Inflammatory macrophage (primary cell): ENCODE data around the gene TMPRSS3.

Source experiments
- DNase-seq, 2 donors: peaks; one replicate each; pipeline ENCODE4 v3.0.0-alpha.2; 2020 to 2022
- total RNA-seq, 18 experiments: gene quantifications; one replicate each; lab custom pipeline; 2026; ENCODE audit warnings: mixed read lengths in 6 of 18, inconsistent platforms in 2 of 18; lab: John Stamatoyannopoulos, UW

The TMPRSS3 gene
- total RNA-seq = 0 to 0.13 (median 0) reads per million in 18 experiments

DNA sequence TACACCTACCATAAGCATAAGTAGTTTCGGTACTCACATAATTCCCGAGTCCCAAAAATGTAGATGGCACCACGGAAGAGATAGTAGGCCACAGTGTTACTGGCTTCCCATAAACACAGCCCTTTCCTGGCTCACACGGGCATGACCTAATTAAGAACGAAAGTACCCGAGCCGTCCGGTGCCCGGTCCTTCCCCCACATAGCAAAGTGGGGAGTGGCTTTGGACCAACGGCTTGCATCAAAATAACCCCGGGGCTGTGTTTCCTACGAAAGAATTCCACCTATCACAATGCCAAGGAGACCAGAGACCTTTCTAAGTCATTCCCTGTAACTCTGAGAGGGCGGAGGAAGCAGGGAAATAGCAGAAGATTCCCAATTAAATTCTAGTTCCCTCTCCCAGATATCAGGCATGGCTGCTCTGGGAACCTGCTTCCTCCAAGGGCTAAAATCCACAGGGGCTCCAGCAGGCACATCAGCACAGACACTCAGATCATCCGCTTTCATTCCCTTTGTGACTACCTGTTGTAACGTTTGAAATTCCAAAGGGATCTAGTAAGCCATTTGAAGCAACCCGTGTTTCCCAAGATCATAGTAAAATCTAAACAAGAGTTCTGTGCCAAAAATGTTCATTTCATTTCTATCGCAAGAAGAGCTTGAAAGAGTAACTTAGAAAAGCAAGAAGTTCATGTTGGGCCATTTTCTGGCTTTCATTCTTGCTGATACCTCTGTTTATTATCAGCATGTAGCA lies at the start of gene TMPRSS3:
TMPRSS3 (minus strand) TSS at position 148 of the 747 bp plus-strand sequence. CDS start 635 bp downstream, outside the sequence.
- no peak for DNase-seq

- no peak for DNase-seq
Measured at GRCh38 chr21:42445311-42445710, 49.5 kb upstream of the TMPRSS3 start.

GRCh38 chr21:42444745-42445059 lies 48.9 kb upstream of the TMPRSS3 start:
- DNase-seq = no peak

DNA sequence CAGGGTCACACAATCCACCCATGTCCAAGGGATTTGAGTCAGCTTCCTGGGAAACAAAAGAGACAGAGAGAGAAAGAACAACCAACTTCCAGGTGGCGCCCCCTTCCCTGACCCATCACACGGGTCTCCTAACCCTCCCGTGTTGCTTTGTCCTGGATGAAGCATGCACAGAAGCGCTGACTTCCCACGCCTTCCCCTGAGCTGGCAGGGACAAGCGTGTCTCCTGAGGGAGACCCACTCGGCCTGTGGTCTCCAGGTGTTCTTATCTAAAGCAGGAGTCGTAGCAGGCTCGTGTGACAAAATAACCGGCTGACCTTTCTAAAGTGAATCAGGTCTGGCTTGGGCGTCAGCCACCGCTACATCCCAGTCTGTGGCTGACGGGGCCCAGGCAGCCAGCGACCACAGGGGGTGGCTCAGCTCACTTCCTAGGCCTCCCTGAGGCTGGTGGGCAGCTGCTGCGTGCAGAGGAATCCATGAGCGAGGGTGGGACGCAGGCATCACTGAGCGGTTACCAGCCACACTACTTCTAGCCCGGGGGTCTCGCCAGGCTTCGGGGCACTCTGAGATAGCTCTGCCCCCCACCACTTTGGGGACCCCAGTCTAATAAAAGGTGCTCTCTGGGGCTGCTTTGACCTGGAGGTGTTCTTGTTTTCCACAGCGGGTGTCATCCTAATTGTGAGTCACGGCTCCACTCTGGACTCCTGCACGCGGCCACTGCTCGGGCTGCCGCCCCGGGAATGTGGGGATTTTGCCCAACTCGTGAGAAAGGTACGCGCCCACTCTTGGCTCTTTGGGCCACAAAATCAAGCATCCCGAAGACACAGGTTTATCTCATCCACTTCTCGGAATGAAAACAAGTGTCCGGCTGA lies 48.3 kb upstream of the TMPRSS3 start:
- DNase-seq = no peak

- DNase-seq = no peak
Measured at GRCh38 chr21:42443181-42443785, 47.4 kb upstream of the TMPRSS3 start.

DNA sequence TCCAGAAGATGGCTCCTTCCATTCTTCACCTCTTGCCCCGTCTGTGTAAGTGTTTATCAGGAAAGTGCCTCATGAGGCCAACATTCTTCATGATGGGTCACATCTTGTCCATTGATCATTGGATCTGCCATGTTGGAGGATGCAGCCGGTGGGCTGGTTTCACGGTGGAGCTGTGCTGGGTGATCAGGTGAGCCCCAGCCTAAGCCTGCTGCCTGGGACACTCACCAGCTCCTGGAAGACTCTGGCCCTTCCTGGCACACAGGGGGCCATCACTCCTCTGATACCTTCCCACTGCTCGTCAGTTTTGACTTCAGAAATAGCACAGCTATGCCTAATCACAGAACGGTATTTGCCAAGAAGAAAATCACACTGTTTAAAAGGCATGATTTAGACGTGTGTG lies 46.1 kb upstream of the TMPRSS3 start:
- no peak for DNase-seq

DNA sequence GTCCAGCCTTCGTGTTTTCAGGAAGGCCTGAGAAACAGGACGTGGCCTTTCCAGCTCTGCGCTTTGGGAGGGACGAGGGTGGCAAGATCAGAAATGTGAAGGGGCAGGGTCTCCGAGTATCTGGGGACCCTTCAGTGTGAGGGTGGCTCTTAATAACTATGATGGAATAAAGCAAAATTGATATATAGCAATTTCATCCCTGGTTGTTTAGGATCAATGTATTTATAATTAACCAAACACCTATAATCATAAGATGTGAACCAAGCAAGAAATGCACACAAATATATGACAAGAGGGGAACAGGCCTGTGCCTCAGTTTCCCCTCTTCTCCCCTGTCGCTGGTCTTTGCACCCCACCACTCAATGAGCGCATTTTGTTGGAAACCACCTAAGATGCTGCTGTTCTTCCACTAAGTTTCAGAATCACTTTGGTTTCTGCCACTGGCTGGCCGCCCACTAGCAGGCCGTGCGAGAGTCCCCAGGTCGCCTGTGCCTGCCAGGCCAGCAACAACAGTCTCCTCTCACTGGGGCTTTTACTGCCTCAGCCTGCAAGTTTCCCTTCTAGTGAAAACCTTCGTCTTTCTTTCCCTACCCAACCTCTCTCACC lies 44.4 kb upstream of the TMPRSS3 start:
- no peak for DNase-seq

DNA sequence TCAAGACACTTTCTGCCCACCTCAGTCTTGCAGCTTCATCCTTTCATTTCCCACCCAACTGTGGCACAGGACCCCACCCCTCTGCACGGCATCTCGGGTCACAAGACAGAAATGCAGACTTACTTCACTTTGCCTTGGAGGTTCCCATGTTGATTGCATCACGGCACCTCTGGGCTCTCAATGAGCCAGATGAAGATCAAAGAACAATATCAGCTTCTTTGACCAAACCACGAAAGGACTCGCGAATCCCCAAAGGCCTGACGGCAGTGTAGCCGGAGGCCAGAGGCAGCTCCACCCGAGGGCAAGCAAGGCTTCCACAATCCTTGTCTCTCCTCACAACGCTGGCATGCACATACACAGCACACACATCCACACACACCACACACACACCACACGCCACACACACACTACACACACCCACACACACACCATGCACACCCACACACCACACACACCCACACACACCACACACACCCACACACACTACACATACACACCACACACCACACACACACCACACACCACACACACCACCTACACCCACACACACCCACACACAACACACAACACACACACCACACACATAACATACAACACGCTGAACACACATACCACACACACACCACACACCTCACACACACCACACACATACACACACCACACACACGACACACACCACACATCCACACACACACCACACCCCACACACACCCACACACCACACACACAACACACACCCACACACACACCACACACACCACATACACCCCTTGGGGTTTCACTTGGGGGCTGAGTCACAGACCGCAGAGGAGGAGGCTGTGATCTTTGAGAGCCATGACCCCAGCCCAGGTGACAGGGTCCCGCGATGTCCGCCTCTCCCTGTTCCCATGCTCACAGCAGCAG lies 43.7 kb upstream of the TMPRSS3 start:
- no peak for DNase-seq

DNA sequence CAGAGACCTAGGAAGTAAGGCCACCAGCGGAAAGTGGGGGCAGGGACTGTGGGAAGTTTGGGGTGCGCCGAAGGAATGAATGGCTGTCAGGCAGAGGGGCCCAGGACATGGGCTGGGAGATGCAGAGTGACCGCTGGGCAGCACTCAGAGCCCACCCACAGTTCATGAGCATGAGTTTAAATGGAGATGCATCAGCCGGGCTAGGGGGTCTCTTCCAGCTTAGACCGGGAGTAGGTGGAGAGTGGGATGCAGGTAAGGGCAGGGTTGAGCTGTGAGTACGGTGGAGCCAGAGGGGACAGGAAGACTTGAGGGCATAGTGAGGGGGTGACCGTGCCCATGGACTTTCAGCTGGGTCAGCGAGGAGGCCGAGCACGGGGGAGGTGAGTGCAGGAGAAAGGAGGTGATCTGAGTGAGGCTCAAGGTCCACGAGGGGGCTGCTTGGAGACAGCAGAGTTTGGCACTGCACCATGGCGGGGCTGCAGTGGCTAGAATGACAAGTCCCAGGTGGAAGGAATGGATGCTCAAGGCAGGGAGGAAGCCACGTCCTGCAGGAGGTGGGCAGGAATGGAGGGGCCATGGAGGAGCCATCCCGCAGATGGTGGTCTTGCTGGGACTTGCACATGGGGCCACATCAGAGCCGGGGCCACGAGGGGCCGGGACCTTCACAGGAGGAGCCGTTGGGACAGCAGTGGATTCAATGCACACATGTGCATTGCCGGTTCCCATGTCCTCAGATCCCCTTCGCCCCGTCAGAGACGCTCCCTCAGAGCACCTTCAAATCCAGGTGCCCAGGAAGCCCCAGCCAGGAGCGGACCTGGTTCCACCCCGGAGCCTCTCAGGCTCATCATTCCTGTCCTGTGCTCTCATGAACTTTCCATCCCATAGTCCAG lies 42.7 kb upstream of the TMPRSS3 start:
- DNase-seq = no peak

GRCh38 chr21:42437786-42438185 lies 41.9 kb upstream of the TMPRSS3 start:
- no peak for DNase-seq

- no peak for DNase-seq
Measured at GRCh38 chr21:42436914-42437313, 41.1 kb upstream of the TMPRSS3 start.

- DNase-seq = no peak
Measured at GRCh38 chr21:42435833-42436232, 40.0 kb upstream of the TMPRSS3 start.

DNA sequence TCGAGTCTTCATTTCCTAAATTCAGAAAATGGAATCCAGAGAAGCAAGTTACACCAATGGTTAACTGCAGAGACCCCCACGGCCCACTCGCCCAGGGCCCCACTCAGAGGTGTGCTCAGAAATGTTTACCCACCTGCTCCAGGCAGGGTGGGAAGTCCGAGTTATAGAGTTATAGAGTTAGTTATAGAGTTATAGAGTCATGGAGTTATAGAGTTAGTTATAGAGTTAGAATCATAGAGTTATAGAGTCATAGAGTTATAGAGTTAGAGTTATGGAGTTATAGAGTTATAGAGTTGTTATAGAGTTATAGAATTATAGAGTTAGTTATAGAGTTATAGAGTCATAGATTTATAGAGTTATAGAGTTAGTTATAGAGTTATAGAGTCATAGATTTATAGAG lies 39.5 kb upstream of the TMPRSS3 start:
- no peak for DNase-seq

DNA sequence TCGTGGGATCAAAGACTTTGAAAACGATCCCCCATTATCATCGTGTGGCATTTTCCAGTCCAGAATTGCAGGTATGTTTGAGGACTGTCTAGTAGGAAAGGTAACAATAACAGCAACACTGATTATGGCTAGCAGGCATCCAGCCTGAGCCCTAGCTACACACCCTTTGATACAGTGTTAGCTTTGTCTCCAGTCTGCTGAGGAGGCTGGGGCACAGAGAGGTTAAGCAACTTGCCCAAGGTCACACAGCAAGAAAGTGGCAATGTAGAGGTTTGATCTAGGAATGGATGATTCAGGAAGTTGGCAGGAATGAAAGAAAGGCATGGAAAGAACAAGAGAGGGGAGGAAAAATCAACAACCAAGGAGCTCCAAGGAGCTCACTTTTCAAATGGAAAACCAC lies 39.0 kb upstream of the TMPRSS3 start:
- DNase-seq = no peak

- DNase-seq = peak; percentile 4 to 27
Measured at GRCh38 chr21:42433946-42434551, 38.2 kb upstream of the TMPRSS3 start.

- DNase-seq = no peak
Measured at GRCh38 chr21:42432695-42433094, 36.8 kb upstream of the TMPRSS3 start.

GRCh38 chr21:42431196-42431595 lies 35.3 kb upstream of the TMPRSS3 start:
- peak; percentile 29 to 39 for DNase-seq

DNA sequence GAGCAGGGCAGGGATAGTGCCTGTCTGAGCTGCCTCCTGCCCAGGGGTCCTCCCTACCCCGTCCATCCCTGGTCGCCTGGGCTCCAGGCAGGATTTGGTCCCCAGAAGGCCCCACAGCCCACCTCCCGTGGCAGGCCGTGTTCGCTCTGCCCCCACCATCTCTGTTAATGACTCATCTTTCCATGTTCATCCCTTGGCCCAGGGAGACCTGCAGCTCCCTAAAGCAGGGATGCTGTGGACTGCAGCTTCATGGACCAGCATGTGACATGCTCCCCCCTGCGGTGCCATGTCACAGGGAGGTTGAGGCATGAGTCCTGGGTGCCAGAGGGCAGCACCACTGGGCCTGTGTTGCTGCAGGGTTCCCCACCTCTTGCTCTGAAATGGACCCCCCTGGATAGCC lies 34.7 kb upstream of the TMPRSS3 start:
- DNase-seq = no peak

GRCh38 chr21:42429856-42430255 lies 34.0 kb upstream of the TMPRSS3 start:
- DNase-seq = no peak

GRCh38 chr21:42429021-42429420 lies 33.2 kb upstream of the TMPRSS3 start:
- DNase-seq = no peak
